ENCODE measurements around the gene STAP2.

Gene STAP2

GRCh38 chr19:4338441-4339355 is at the start of gene STAP2:
STAP2 (minus strand) TSS chr19:4338827; CDS start chr19:4338753, 74 bp downstream.
- FAIRE-seq, result no peak
- no peak for DNase-seq (ENCODE audit: extremely low spot score, insufficient read length, low read depth)

- FAIRE-seq (no peak), DNase-seq (ENCODE audit: extremely low spot score, insufficient read length, low read depth) (no peak)
These were observed 47.6 kb upstream of the STAP2 start for GRCh38 chr19:4386041-4386782.

GRCh38 chr19:4385291-4386040 is 46.8 kb upstream of the STAP2 start:
- no peak for FAIRE-seq
- DNase-seq (ENCODE audit: extremely low spot score, insufficient read length, low read depth), result no peak

GRCh38 chr19:4380254-4380727 is 41.7 kb upstream of the STAP2 start:
- FAIRE-seq, result no peak
- DNase-seq (ENCODE audit: extremely low spot score, insufficient read length, low read depth), result no peak

GRCh38 chr19:4379383-4380253 is 41.0 kb upstream of the STAP2 start:
- FAIRE-seq, result peak; percentile 81
- no peak for DNase-seq (ENCODE audit: extremely low spot score, insufficient read length, low read depth)

- DNase-seq (ENCODE audit: extremely low spot score, insufficient read length, low read depth) (no peak), FAIRE-seq (no peak)
These were observed 40.3 kb upstream of the STAP2 start for GRCh38 chr19:4378886-4379285.

GRCh38 chr19:4376991-4377781 is 38.6 kb upstream of the STAP2 start:
- DNase-seq (ENCODE audit: extremely low spot score, insufficient read length, low read depth), result no peak
- FAIRE-seq, result no peak

- no peak for FAIRE-seq
These were observed 38.0 kb upstream of the STAP2 start for GRCh38 chr19:4376671-4376990.

GRCh38 chr19:4376028-4376670 is 37.5 kb upstream of the STAP2 start:
- FAIRE-seq (peak; percentile 21), DNase-seq (ENCODE audit: extremely low spot score, insufficient read length, low read depth) (no peak)

More at GRCh38 chr19:4376671-4376990, 38.0 kb upstream of the STAP2 start:
- no peak for DNase-seq (ENCODE audit: extremely low spot score, insufficient read length, low read depth)

GRCh38 chr19:4375164-4376027 is 36.8 kb upstream of the STAP2 start:
- FAIRE-seq, result peak; percentile 92
- DNase-seq (ENCODE audit: extremely low spot score, insufficient read length, low read depth), result no peak

- FAIRE-seq (no peak), DNase-seq (ENCODE audit: extremely low spot score, insufficient read length, low read depth) (no peak)
These were observed 36.0 kb upstream of the STAP2 start for GRCh38 chr19:4374498-4375163.

GRCh38 chr19:4373601-4374497 is 35.2 kb upstream of the STAP2 start:
- DNase-seq (ENCODE audit: extremely low spot score, insufficient read length, low read depth) (no peak), FAIRE-seq (no peak)

GRCh38 chr19:4373013-4373367 is 34.4 kb upstream of the STAP2 start:
- FAIRE-seq, result no peak
- DNase-seq (ENCODE audit: extremely low spot score, insufficient read length, low read depth), result no peak

- FAIRE-seq, result no peak
- DNase-seq (ENCODE audit: extremely low spot score, insufficient read length, low read depth), result no peak
These were observed 33.8 kb upstream of the STAP2 start for GRCh38 chr19:4372165-4373012.
